GM23338 (cell line): Measurements from ENCODE around the gene OBP2A.

ENCODE experiments used
- CREB1 ChIP-seq: fragments of 250-450 bp; sonication (Bioruptor Pico); IDR thresholded peaks from 2 replicates; pipeline ENCODE4 v1.5.0; 2020; ENCODE audit warnings: low read depth, mild to moderate bottlenecking, moderate library complexity
- EZH2 ChIP-seq: fragments of 200-600 bp; sonication (generic); IDR thresholded peaks from one replicate; pipeline ENCODE4 v1.8.0; 2017; ENCODE audit warnings: antibody characterized with exemption, mild to moderate bottlenecking, low read depth; ENCODE audit not compliant: unreplicated experiment
- EZH2phosphoT487 ChIP-seq: fragments of 200-600 bp; sonication (generic); IDR thresholded peaks from one replicate; pipeline ENCODE4 v1.8.1; 2018; ENCODE audit warnings: antibody characterized with exemption; ENCODE audit not compliant: unreplicated experiment
- JUNB ChIP-seq: IDR thresholded peaks from one replicate; pipeline ENCODE4 v1.6.1; 2016; ENCODE audit warnings: antibody characterized with exemption; ENCODE audit not compliant: unreplicated experiment
- POLR2AphosphoS5 ChIP-seq: IDR thresholded peaks from 2 replicates; pipeline ENCODE4 v1.6.1; 2016; ENCODE audit warnings: antibody characterized with exemption, low read depth
- ZNF114 ChIP-seq: fragments of 250-450 bp; sonication (Bioruptor Pico); IDR thresholded peaks from 2 replicates; pipeline ENCODE4 v1.5.0; 2020; ENCODE audit warnings: mild to moderate bottlenecking, moderate library complexity
- TF ChIP-seq, protein P1 (sequence below), 2 experiments: fragments of 200-600 bp in 1 of 2; sonication (generic) in 1 of 2; conservative IDR thresholded peaks; 2 replicates each; pipeline versions ENCODE4 v1.5.1 to v1.6.1; 2016 to 2017; ENCODE audit warnings: antibody characterized with exemption in 2 of 2, low read depth in 2 of 2, mild to moderate bottlenecking in 2 of 2, moderate library complexity in 1 of 2
- TF ChIP-seq, protein P2 (sequence below): IDR thresholded peaks from one replicate; pipeline ENCODE4 v1.6.1; 2018; ENCODE audit warnings: antibody characterized with exemption; ENCODE audit not compliant: unreplicated experiment
- TF ChIP-seq, protein P3 (sequence below): IDR thresholded peaks from 2 replicates; pipeline ENCODE4 v1.6.1; 2016; ENCODE audit warnings: antibody characterized with exemption

DNA sequence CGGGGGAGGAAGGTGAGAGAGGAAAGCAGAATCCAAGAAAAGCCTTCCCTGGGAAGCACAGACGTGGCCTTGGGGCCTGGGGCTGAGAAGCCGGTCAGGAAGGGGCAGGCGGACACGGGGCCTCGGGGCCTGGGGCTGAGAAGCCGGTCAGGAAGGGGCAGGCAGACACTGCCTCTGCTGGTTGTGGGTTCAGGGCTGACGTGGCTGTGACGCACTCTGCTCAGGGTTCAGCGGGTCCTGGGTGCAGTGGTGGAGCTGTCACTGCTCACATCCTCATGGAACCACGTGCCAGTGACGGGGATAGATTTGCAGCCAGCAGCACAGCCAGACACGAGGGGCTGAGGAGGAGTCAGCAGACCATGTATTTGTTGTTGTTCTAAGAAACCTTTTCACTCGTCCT is 28.4 kb downstream of the OBP2A start:
- TF ChIP-seq, protein P1, sequence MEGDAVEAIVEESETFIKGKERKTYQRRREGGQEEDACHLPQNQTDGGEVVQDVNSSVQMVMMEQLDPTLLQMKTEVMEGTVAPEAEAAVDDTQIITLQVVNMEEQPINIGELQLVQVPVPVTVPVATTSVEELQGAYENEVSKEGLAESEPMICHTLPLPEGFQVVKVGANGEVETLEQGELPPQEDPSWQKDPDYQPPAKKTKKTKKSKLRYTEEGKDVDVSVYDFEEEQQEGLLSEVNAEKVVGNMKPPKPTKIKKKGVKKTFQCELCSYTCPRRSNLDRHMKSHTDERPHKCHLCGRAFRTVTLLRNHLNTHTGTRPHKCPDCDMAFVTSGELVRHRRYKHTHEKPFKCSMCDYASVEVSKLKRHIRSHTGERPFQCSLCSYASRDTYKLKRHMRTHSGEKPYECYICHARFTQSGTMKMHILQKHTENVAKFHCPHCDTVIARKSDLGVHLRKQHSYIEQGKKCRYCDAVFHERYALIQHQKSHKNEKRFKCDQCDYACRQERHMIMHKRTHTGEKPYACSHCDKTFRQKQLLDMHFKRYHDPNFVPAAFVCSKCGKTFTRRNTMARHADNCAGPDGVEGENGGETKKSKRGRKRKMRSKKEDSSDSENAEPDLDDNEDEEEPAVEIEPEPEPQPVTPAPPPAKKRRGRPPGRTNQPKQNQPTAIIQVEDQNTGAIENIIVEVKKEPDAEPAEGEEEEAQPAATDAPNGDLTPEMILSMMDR (conservative IDR thresholded peaks at IDR 0.05; ENCODE audit: low read depth in 2 of 2), result no peak; a peak in 1 of 4 replicates
- TF ChIP-seq, protein P2, sequence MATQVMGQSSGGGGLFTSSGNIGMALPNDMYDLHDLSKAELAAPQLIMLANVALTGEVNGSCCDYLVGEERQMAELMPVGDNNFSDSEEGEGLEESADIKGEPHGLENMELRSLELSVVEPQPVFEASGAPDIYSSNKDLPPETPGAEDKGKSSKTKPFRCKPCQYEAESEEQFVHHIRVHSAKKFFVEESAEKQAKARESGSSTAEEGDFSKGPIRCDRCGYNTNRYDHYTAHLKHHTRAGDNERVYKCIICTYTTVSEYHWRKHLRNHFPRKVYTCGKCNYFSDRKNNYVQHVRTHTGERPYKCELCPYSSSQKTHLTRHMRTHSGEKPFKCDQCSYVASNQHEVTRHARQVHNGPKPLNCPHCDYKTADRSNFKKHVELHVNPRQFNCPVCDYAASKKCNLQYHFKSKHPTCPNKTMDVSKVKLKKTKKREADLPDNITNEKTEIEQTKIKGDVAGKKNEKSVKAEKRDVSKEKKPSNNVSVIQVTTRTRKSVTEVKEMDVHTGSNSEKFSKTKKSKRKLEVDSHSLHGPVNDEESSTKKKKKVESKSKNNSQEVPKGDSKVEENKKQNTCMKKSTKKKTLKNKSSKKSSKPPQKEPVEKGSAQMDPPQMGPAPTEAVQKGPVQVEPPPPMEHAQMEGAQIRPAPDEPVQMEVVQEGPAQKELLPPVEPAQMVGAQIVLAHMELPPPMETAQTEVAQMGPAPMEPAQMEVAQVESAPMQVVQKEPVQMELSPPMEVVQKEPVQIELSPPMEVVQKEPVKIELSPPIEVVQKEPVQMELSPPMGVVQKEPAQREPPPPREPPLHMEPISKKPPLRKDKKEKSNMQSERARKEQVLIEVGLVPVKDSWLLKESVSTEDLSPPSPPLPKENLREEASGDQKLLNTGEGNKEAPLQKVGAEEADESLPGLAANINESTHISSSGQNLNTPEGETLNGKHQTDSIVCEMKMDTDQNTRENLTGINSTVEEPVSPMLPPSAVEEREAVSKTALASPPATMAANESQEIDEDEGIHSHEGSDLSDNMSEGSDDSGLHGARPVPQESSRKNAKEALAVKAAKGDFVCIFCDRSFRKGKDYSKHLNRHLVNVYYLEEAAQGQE, result no peak
- TF ChIP-seq EZH2phosphoT487 (no peak), EZH2 (no peak), CREB1 (CRISPR knock-in tag) (no peak), POLR2AphosphoS5 (no peak), ZNF114 (CRISPR knock-in tag) (no peak), JUNB (no peak)
- TF ChIP-seq, protein P3, sequence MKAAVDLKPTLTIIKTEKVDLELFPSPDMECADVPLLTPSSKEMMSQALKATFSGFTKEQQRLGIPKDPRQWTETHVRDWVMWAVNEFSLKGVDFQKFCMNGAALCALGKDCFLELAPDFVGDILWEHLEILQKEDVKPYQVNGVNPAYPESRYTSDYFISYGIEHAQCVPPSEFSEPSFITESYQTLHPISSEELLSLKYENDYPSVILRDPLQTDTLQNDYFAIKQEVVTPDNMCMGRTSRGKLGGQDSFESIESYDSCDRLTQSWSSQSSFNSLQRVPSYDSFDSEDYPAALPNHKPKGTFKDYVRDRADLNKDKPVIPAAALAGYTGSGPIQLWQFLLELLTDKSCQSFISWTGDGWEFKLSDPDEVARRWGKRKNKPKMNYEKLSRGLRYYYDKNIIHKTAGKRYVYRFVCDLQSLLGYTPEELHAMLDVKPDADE, result no peak
